ENCODE data around the gene HOXC4.
"Not testable (repeated sequence)": the region's sequence is repeated elsewhere in the genome, so short reads cannot be mapped to it uniquely, and the experiment has no call there.

HOXC4 gene

GRCh38 chr12:54060174-54060974 is 6.7 kb downstream of the HOXC4 start:
- no peak for DNase-seq

GRCh38 chr12:54060975-54061778 is 7.5 kb downstream of the HOXC4 start:
- DNase-seq, result no peak

DNA sequence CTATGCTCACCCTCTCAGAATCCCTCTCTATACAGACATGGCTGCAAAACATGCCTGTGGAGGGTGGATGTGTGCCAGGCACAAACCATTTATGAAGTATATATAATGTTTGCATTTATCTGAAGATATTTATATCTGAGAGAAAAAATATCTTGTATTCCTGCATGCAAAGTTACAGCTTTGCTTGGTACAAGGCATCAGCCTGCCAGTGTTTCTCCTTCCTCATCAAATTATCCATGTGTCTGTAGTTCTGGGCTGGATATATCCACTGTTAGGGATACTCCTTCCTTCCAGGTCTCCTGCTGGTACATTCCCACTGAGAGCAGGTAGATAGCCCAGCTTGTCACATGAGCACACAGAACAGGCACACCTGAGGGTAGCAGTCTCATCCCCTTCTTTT is 12.0 kb downstream of the HOXC4 start:
- no peak for DNase-seq

- no peak for DNase-seq
Measured at GRCh38 chr12:54066408-54066807, 12.8 kb downstream of the HOXC4 start.

DNA sequence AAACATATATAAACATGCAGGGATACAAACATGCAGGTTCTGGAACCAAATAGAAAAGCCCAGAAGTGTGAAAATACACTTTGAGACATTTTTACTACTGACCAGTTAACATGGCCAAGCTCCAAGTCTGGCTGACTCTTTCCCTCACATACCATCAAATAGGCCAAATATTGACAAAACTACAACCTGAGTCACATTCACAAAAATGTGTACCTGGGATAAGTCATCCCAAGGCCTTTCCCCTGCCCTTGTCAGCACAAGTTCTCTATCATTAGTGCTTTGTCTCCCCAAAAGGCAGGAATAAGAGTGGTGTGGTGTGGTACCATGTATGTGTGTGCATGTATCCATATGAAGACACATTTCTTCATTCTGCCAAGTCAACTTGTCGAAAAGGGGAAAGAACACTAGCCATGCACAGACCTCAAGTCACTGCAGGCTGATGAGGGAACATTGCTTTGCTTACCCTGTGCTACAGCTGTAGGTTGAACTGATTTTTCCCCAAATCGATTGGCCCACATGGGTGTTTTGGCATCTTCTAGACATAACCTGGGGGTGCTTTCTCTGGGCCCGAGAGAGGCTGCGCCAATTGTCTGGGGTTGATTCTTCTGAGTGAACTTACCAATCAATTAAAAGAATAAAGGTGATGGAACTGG is 14.9 kb downstream of the HOXC4 start:
- DNase-seq, result no peak

DNA sequence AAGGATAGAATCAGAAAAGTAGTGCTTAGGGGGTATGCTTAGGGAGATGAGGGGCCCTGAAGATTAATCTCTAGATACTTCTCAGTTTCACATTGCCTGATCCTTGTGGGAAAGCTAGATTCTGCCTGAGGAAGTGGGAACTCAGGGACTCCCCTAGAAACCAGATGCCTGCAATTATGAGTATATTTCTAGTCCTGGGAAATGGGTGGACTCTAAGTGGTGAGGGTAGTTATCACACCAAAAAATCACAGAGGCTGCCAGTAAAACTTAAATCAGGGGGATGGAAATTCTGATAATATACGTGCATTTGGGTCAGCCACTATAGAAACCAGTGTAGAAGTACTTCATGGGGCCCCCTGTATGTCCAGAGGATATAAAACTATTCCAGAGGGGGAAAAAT is 18.3 kb downstream of the HOXC4 start:
- no peak for DNase-seq

DNA sequence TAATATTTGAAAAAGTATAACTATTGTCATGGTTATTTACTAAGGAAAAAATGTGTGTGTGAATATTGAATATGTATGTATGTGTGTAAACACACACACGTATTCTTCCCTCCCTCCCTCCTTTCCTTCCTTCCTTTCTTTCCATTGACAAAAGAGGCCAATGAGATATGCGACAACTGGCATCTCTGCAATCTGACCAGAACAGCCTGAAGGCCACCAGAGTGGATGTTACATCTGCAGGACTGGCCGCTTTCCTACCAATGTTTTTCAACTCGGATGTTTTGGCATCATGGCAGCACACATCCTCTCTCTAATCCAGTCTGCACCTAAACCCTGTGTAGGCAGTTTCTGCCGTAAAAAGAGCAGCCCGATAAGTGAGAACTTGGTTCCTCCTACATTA is 20.7 kb downstream of the HOXC4 start:
- DNase-seq, result no peak

GRCh38 chr12:54075409-54075808 is 21.8 kb downstream of the HOXC4 start:
- no peak for DNase-seq

GRCh38 chr12:54075974-54076373 is 22.3 kb downstream of the HOXC4 start:
- no peak for DNase-seq

DNA sequence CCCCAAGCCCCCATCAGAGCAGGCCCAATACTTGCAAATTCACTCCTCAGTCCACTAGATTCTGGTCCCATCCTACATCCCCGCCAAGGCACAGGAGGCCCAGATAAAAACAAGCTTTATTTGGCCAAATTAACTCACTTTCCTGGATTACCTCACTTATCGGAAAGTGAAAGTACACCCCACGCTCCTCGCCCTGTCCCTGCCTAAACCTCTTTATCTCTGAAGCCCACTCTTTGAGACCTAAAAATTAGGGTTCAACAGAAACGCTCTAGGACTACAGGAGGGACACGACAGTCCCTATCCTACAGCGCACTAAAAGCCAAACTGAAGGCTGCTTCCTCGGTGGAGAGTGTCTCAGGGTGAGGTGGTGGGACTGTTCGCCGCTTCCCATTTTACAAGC is 24.2 kb downstream of the HOXC4 start:
- DNase-seq, result not testable (repeated sequence)

DNA sequence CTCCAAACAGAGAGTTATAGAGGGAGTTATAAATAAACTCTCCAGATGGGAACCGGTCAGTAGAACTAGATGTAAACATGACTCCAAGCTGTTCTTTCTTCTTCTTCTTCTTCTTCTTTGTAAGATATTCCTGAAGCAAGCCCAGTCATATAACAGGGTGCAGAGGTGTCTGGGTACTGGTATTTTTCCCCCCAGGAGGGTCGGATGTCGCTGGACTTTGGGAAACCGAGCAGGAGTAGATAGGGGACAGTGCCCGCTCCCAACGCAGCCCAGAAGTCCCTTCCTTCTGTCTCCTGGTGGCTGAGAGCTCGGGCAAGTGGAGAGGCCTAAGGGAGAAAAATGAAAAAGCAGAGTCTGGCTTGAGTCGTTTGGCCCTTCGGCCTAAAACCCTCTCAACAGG is 25.5 kb downstream of the HOXC4 start:
- DNase-seq, result not testable (repeated sequence)

GRCh38 chr12:54080008-54080924 is 26.6 kb downstream of the HOXC4 start:
- not testable (repeated sequence) for DNase-seq

DNA sequence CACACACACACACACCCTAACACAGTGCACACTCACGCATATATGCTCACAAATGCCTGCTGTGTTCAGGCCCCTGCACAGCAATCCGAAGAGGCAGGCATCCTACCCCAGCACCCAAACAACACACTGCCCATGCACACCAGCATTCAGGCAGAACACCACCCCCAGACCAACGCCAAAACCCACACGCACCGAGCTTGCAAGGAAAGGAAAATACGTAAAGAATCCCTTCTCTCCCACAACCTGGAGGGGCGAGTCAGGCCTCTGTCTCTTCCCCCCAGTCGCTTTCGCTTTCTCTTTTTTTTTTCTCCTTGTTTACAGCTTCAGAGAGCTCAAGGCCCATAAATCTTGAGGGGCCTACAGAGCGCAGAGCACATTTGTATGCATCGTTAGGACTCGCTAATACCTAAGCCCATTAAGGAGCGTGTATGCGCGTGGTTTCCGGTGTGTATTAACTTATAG is 27.4 kb downstream of the HOXC4 start:
- not testable (repeated sequence) for DNase-seq

GRCh38 chr12:54081581-54082396 is 28.2 kb downstream of the HOXC4 start:
- not testable (repeated sequence) for DNase-seq

GRCh38 chr12:54082397-54082892 is 28.8 kb downstream of the HOXC4 start:
- no peak for DNase-seq

DNA sequence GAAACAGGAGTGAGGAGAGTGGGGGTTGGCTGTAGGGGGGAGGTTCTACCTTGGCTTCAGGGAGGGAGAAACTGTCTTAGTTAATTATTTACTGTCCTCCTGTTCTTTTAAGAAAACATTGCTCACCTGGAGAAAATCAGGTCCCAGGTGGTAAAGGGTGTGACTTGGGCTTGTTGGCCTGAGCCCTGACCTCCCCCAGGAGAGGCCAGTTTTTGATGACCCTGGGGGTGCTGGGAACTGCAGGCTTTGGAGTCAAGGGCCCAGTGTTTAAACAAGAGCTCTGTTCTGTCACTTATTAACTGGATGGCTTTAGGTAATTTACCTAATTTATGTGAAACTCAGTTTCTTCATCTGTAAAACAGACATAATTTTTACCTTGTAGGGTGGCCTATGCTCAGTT is 34.4 kb downstream of the HOXC4 start:
- not testable (repeated sequence) for DNase-seq

DNA sequence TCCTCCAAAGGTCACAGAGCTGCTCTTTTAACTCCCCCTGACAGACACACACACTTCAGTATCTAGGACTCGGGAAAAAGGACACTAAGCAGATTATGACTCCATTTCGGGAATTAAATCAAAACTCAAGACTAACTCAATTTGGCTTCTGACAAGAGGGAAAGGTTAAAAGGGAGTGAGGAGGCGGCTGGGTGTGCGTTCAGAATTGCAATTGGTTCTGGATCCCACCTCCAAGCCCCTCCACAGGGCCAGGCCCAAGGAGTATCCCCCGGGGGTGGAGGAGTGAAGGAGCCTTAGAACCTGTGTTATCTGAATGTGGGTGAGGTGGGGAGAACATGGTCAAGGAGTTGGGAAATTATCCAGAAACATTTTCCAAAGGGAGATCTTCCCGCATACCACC is 35.8 kb downstream of the HOXC4 start:
- not testable (repeated sequence) for DNase-seq

GRCh38 chr12:54090312-54090711 is 36.7 kb downstream of the HOXC4 start:
- not testable (repeated sequence) for DNase-seq

- DNase-seq, result not testable (repeated sequence)
Measured at GRCh38 chr12:54092943-54093342, 39.3 kb downstream of the HOXC4 start.

DNA sequence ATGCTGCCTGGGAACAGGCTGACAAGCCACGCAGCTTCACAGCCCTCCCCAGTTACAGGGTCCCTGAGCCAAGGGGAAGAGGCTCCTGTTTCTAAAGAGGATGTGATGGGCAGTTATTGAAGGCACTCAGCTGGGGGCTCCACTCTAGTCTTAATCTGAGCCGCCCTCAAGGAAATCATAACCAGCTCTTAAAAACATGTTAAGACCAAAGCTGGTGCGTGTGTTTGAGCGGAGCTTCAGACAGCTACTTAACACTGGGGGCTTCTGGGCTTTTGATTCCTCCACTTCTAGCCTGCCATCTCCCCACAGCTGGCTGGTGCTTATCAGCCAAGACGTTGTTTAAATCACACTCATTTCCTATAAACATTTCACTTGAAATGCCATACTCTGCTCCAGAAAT is 42.3 kb downstream of the HOXC4 start:
- DNase-seq, result not testable (repeated sequence)

DNA sequence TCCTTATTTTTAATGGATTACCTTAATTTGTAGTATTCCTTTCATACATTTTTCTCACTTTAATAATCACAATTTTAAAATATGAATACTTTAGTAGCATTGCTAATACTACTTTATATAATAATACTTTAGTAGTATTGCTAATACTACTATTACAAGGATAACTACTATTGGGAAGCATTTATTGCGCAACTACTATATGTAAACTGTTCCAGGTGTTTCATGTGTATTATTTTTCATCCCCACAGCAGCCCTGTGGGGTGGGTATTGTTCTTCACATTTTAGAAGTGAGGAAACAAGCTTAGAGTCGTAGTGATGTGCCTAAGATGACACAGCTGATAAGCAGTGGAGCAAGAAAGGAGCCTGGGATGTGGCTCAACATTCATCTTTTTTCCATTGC is 45.0 kb downstream of the HOXC4 start:
- not testable (repeated sequence) for DNase-seq
